ENCODE measurements around the gene TXNDC8.

TXNDC8 gene

DNA sequence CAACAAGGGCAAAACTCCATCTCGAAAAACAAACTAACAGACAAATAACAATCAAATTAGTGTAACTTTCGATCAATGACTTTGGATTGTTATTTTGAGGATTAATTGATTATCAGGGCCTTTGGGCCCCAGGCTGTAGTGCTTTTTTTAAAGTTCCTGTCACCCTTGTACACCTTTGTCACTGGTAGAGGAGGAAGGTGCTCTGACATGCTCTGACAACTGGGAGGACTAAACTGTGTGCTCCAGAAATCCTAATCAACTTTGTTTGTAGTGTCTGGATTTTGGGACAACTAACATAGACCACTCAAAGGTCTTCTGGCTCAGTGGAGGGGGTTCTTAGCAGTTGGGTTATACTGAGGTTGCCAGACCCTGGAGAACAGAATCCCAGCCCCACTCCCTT, 83.2 kb downstream of the TXNDC8 start:
- TF ChIP-seq GATA3 (IDR thresholded peaks at IDR 0.05; ENCODE audit: low read depth, low read length) (no peak), GATA2 (IDR thresholded peaks at IDR 0.05; ENCODE audit: low read depth, low read length) (no peak)

All from SH-SY5Y (cell line).